GM23338 (cell line): ENCODE measurements around the gene SIPA1. TPM values are rescaled to one million over a fixed set of nuclear protein-coding genes. Genes with fewer than 3 reads are reported as not detected.

Experiments
- ATAC-seq: fragments of 200-7000 bp; cut with Tn5 transposase; 3 replicates; pipeline ENCODE4 v1.9.1; 2020
- DNase-seq: peaks from one replicate; pipeline ENCODE4 v3.0.0-alpha.2; 2015; ENCODE audit warnings: low spot score
- H2AFZ ChIP-seq: fragments of 200-600 bp; sonication (generic); 2 replicates; pipeline ENCODE4 v1.8.0; 2016; ENCODE audit warnings: antibody characterized with exemption, mild to moderate bottlenecking, moderate library complexity
- H3F3A ChIP-seq: fragments of 200-600 bp; sonication (generic); replicated peaks from 2 replicates; pipeline ENCODE4 v1.8.0; 2017; ENCODE audit warnings: antibody characterized with exemption, mixed run types, low read depth
- H3K27ac ChIP-seq: fragments of 200-600 bp; sonication (generic); 2 replicates; pipeline ENCODE4 v1.6.1; 2016; ENCODE audit warnings: low read depth
- H3K27me3 ChIP-seq: fragments of 200-600 bp; sonication (generic); 2 replicates; pipeline ENCODE4 v1.8.0; 2016; ENCODE audit warnings: mild to moderate bottlenecking, mixed run types, moderate library complexity; ENCODE audit not compliant: insufficient read depth
- H3K36me3 ChIP-seq: fragments of 200-600 bp; sonication (generic); 2 replicates; pipeline ENCODE4 v1.8.0; 2016; ENCODE audit warnings: mild to moderate bottlenecking; ENCODE audit not compliant: insufficient read depth
- H3K4me1 ChIP-seq: fragments of 200-600 bp; sonication (generic); 2 replicates; pipeline ENCODE4 v1.8.0; 2016; ENCODE audit warnings: mild to moderate bottlenecking, moderate library complexity; ENCODE audit not compliant: insufficient read depth
- H3K4me2 ChIP-seq: fragments of 200-600 bp; sonication (generic); 2 replicates; pipeline ENCODE4 v1.7.1; 2017; ENCODE audit warnings: mixed run types
- H3K4me3 ChIP-seq: fragments of 200-600 bp; sonication (generic); 2 replicates; pipeline ENCODE4 v1.6.1; 2016; ENCODE audit warnings: mixed run types
- H3K79me2 ChIP-seq: fragments of 200-600 bp; sonication (generic); replicated peaks from 2 replicates; pipeline ENCODE4 v1.8.0; 2017; ENCODE audit warnings: mild to moderate bottlenecking; ENCODE audit not compliant: insufficient read depth
- H3K9me2 ChIP-seq: fragments of 200-600 bp; sonication (generic); 2 replicates; pipeline ENCODE4 v1.8.0; 2017; ENCODE audit not compliant: insufficient read depth
- H4K20me1 ChIP-seq: fragments of 200-600 bp; sonication (generic); replicated peaks from 2 replicates; pipeline ENCODE4 v1.8.0; 2017; ENCODE audit warnings: mild to moderate bottlenecking; ENCODE audit not compliant: insufficient read depth
- H3K27ac Mint-ChIP-seq: 2 replicates; pipeline ENCODE4 v1.8.0; 2020; ENCODE audit warnings: inconsistent platforms, mild to moderate bottlenecking, moderate library complexity, mixed read lengths
- H3K27me3 Mint-ChIP-seq: 3 replicates; pipeline ENCODE4 v1.8.0; 2022; ENCODE audit warnings: low read depth, mild to moderate bottlenecking, moderate library complexity, mixed read lengths, inconsistent platforms; ENCODE audit not compliant: insufficient read depth, poor library complexity
- H3K36me3 Mint-ChIP-seq: 3 replicates; pipeline ENCODE4 v1.8.0; 2021; ENCODE audit warnings: low read depth, mild to moderate bottlenecking, inconsistent platforms, moderate library complexity, mixed read lengths
- H3K4me1 Mint-ChIP-seq: 3 replicates; pipeline ENCODE4 v1.8.0; 2020; ENCODE audit warnings: mild to moderate bottlenecking, inconsistent platforms, mixed read lengths
- H3K4me3 Mint-ChIP-seq: 3 replicates; pipeline ENCODE4 v1.8.0; 2021; ENCODE audit warnings: moderate library complexity, mild to moderate bottlenecking, inconsistent platforms, mixed read lengths
- H3K9me3 Mint-ChIP-seq: 3 replicates; pipeline ENCODE4 v1.8.0; 2020; ENCODE audit warnings: moderate library complexity, mild to moderate bottlenecking, inconsistent platforms, mixed read lengths
- EZH2 ChIP-seq: fragments of 200-600 bp; sonication (generic); IDR thresholded peaks from one replicate; pipeline ENCODE4 v1.8.0; 2017; ENCODE audit warnings: antibody characterized with exemption, mild to moderate bottlenecking, low read depth; ENCODE audit not compliant: unreplicated experiment
- POLR2AphosphoS5 ChIP-seq: IDR thresholded peaks from 2 replicates; pipeline ENCODE4 v1.6.1; 2016; ENCODE audit warnings: antibody characterized with exemption, low read depth
- ZNF114 ChIP-seq: fragments of 250-450 bp; sonication (Bioruptor Pico); IDR thresholded peaks from 2 replicates; pipeline ENCODE4 v1.5.0; 2020; ENCODE audit warnings: mild to moderate bottlenecking, moderate library complexity
- polyA plus RNA-seq: library from polyadenylated mRNA; unstranded; fragments of >200 nt; fragmentation: Nextera tagmentation; extraction: Ambion mirVana; gene quantifications from 2 replicates; pipeline ENCODE4 v1.2.1, GENCODE V29; 2016
- total RNA-seq: library from RNA; depleted of rRNA; stranded (reverse); fragments of >200 nt; shearing (Covaris generic); gene quantifications from 2 replicates; pipeline ENCODE4 v1.2.3, GENCODE V29; 2014
- TF ChIP-seq, protein P1 (sequence below): IDR thresholded peaks from one replicate; pipeline ENCODE4 v1.6.1; 2018; ENCODE audit warnings: antibody characterized with exemption; ENCODE audit not compliant: unreplicated experiment

Gene SIPA1
- total and polyA plus RNA-seq, 2 experiments from 2014 or later = 50.1 to 54.6 TPM

DNA sequence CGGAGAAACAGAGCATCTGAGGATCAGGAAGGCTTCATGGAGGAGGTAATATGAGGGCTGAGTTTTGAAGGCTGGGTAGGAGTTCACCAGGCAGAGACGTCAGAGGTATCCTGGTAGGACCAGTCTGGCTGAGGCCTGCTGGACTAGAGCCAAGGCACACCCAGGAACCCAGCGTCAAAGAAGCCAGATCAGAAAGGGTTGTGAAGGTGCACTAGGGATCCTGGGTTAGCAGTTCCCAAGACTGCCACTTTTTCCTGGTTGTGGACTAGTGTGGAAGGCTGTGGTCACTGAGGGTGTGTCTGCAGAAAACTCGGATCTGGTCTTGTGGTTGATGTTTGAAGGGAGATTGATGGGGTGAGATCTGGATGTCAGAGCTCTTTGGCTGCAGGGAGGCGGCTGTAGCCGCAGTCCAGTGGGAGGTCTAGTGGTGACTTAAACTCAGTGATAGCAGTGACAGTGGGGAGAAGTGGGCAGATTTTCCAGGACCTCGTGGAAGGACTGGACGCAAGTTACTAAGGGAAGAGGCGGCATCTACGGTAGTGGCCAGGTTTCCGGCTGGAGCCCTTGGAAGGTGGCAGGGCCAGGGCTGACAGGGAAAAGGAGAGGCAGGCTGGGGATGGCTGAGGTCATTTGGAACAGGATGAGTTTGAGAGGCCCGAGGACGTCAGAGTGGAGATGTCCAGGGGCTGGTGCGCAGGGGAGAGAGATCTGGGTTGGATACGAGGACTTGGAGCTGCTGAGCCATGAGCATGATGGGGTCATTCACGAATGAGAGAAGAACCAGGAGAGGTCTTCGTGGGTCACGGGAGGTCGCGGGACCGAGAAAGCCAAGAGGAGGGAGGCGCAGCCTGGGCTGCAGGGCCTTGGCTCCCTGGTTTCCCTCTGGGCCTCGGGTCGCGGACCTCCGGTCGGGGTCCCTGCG, 13.9 kb downstream of the SIPA1 start:
- DNase-seq = peak; percentile 29
- H3K27ac Mint-ChIP-seq = peak overlapping the region; percentile 18
- Histone ChIP-seq H3K4me3 (peak overlapping the region; percentile 54), H3K79me2 (no peaks in the 10 kb centered on the region), H4K20me1 (peaks cover 5% of the 10 kb centered on the region; the same call in 1 of the 2 replicates), H3K27me3 (no peaks in the 10 kb centered on the region), H3F3A (peaks cover 18% of the 10 kb centered on the region), H2AFZ (no peak overlapping the region), H3K4me1 (peaks cover 21% of the 10 kb centered on the region), H3K27ac (no peak overlapping the region), H3K36me3 (peaks cover 6% of the 10 kb centered on the region; the same call in 1 of the 2 replicates), H3K4me2 (peak overlapping the region; percentile 86), H3K9me2 (no peaks in the 10 kb centered on the region)
- ATAC-seq = peak; percentile 2; the same call in 1 of the 3 replicates
- H3K4me1 Mint-ChIP-seq = peaks cover 22% of the 10 kb centered on the region
- peaks cover 29% of the 10 kb centered on the region for H3K36me3 Mint-ChIP-seq
- peak overlapping the region; percentile 71 for H3K4me3 Mint-ChIP-seq
- peaks cover 18% of the 10 kb centered on the region for H3K27me3 Mint-ChIP-seq
- TF ChIP-seq EZH2 (no peak), POLR2AphosphoS5 (0 out of 2 replicates have a peak, but pooled peaks have one; percentile 9)
- no peaks in the 10 kb centered on the region for H3K9me3 Mint-ChIP-seq

DNA sequence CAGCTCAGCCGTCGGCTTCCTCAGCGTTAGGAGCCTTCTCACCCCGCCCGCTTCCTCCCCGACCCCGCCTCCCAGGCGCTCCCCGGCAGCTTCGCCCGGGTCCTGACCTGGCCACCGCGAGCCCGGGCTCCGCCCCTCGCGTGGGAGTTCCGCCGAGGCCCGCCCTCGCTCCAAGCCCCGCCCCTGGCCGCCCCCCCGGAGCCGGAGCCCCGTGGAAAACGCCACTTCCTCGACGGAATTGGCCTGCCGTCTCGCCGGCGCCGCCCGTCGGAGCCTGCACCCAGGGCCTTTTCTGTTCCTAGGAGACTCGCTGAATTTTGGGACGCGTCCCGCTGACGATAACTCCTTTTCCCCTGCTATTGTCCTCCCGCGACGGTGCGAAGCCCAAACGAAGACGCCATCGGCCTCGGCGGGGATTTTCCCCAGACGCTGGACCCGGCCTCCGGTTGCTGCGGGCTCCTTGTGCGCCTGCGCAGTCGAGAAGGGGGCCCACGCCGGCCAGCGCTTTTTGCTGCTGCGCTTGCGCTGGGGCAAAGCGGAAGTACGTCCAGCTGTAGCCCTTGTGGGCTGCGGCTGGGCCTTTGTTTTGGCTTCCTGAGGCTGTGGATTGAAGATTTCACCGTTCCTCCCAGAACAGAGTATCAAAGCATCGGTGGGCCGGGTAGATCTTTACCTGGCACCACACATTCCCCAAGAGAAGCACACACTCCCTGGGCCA, 14.8 kb downstream of the SIPA1 start:
- peaks cover 5% of the 10 kb centered on the region; the same call in 1 of the 2 replicates for H4K20me1 ChIP-seq
- peaks cover 21% of the 10 kb centered on the region for H3K4me1 ChIP-seq
- Mint-ChIP-seq H3K4me1 (peaks cover 21% of the 10 kb centered on the region), H3K36me3 (peaks cover 37% of the 10 kb centered on the region), H3K9me3 (no peaks in the 10 kb centered on the region), H3K27ac (peak overlapping the region; percentile 91), H3K27me3 (peaks cover 17% of the 10 kb centered on the region), H3K4me3 (peak overlapping the region; percentile 78)
- H3K4me2 ChIP-seq = peak overlapping the region; percentile 86
- ATAC-seq (peak; percentile 89), DNase-seq (peak; percentile 93)
- peaks cover 20% of the 10 kb centered on the region for H3F3A ChIP-seq
- peak overlapping the region; percentile 97 for H3K27ac ChIP-seq
- H3K9me2 ChIP-seq = no peaks in the 10 kb centered on the region
- TF ChIP-seq, protein P1, sequence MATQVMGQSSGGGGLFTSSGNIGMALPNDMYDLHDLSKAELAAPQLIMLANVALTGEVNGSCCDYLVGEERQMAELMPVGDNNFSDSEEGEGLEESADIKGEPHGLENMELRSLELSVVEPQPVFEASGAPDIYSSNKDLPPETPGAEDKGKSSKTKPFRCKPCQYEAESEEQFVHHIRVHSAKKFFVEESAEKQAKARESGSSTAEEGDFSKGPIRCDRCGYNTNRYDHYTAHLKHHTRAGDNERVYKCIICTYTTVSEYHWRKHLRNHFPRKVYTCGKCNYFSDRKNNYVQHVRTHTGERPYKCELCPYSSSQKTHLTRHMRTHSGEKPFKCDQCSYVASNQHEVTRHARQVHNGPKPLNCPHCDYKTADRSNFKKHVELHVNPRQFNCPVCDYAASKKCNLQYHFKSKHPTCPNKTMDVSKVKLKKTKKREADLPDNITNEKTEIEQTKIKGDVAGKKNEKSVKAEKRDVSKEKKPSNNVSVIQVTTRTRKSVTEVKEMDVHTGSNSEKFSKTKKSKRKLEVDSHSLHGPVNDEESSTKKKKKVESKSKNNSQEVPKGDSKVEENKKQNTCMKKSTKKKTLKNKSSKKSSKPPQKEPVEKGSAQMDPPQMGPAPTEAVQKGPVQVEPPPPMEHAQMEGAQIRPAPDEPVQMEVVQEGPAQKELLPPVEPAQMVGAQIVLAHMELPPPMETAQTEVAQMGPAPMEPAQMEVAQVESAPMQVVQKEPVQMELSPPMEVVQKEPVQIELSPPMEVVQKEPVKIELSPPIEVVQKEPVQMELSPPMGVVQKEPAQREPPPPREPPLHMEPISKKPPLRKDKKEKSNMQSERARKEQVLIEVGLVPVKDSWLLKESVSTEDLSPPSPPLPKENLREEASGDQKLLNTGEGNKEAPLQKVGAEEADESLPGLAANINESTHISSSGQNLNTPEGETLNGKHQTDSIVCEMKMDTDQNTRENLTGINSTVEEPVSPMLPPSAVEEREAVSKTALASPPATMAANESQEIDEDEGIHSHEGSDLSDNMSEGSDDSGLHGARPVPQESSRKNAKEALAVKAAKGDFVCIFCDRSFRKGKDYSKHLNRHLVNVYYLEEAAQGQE = no peak
- TF ChIP-seq ZNF114 (CRISPR knock-in tag) = no peak
- peak; percentile 61 for TF ChIP-seq POLR2AphosphoS5
- no peaks in the 10 kb centered on the region for H3K27me3 ChIP-seq
- no peak overlapping the region for H2AFZ ChIP-seq
- peak overlapping the region; percentile 54 for H3K4me3 ChIP-seq
- peaks cover 11% of the 10 kb centered on the region; the same call in 1 of the 2 replicates for H3K36me3 ChIP-seq
- H3K79me2 ChIP-seq = no peaks in the 10 kb centered on the region
